ENCODE data around the gene TENT5A. TPM values are rescaled to one million over a fixed set of nuclear protein-coding genes. Genes with fewer than 3 reads are reported as not detected.

TENT5A gene
- total RNA-seq, 4 donors from 2014 or later, result 3.9 to 9.9 (median 7.4) TPM

GRCh38 chr6:81795890-81796289 lies 43.4 kb upstream of the TENT5A start:
- H3K27me3 ChIP-seq, result no peaks in the 10 kb centered on the region
- WGBS, 2 donors, result 54 to 79% methylated on average over 1 of the region's 1 CpG
- intact Hi-C loops (cut with DNase I), result no loop called here

GRCh38 chr6:81793821-81794475 lies 41.5 kb upstream of the TENT5A start:
- TF ChIP-seq, protein P1, sequence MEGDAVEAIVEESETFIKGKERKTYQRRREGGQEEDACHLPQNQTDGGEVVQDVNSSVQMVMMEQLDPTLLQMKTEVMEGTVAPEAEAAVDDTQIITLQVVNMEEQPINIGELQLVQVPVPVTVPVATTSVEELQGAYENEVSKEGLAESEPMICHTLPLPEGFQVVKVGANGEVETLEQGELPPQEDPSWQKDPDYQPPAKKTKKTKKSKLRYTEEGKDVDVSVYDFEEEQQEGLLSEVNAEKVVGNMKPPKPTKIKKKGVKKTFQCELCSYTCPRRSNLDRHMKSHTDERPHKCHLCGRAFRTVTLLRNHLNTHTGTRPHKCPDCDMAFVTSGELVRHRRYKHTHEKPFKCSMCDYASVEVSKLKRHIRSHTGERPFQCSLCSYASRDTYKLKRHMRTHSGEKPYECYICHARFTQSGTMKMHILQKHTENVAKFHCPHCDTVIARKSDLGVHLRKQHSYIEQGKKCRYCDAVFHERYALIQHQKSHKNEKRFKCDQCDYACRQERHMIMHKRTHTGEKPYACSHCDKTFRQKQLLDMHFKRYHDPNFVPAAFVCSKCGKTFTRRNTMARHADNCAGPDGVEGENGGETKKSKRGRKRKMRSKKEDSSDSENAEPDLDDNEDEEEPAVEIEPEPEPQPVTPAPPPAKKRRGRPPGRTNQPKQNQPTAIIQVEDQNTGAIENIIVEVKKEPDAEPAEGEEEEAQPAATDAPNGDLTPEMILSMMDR (IDR thresholded peaks at IDR 0.05), result no peak
- TF ChIP-seq POLR2A (IDR thresholded peaks at IDR 0.05), result no peak
- DNase-seq, result no peak
- Histone ChIP-seq H3K9me3 (no peaks in the 10 kb centered on the region), H3K27me3 (no peaks in the 10 kb centered on the region), H3K27ac (no peak overlapping the region), H3K4me3 (no peak overlapping the region), H3K4me1 (no peaks in the 10 kb centered on the region), H3K36me3 (no peaks in the 10 kb centered on the region)
- intact Hi-C loops (cut with DNase I), result no loop called here
- WGBS, 2 donors, result 78 to 87% methylated on average over 4 of the region's 4 CpGs

More at GRCh38 chr6:81795890-81796289, 43.4 kb upstream of the TENT5A start:
- H3K4me1 ChIP-seq, result no peaks in the 10 kb centered on the region
- no peaks in the 10 kb centered on the region for H3K36me3 ChIP-seq
- no peak overlapping the region for H3K4me3 ChIP-seq
- no peaks in the 10 kb centered on the region for H3K9me3 ChIP-seq
- TF ChIP-seq, protein P1 (IDR thresholded peaks at IDR 0.05), result no peak
- no peak for TF ChIP-seq POLR2A (IDR thresholded peaks at IDR 0.05)
- DNase-seq, result no peak
- no peak overlapping the region for H3K27ac ChIP-seq

GRCh38 chr6:81792826-81793225 lies 40.3 kb upstream of the TENT5A start:
- WGBS, 2 donors, result 47 to 64% methylated on average over 1 of the region's 1 CpG
- intact Hi-C loops (cut with DNase I), result no loop called here
- H3K4me1 ChIP-seq, result peaks cover 0 to under 1% (median under 1%) of the 10 kb centered on the region in 3 donors
- no peak for TF ChIP-seq POLR2A (IDR thresholded peaks at IDR 0.05)
- TF ChIP-seq, protein P1 (IDR thresholded peaks at IDR 0.05), result no peak
- no peaks in the 10 kb centered on the region for H3K27me3 ChIP-seq
- H3K4me3 ChIP-seq, result no peak overlapping the region
- H3K27ac ChIP-seq, result no peak overlapping the region
- H3K36me3 ChIP-seq, result no peaks in the 10 kb centered on the region
- no peak for DNase-seq
- no peaks in the 10 kb centered on the region for H3K9me3 ChIP-seq

- intact Hi-C loops (cut with DNase I), result no loop called here
- no peak for TF ChIP-seq POLR2A (IDR thresholded peaks at IDR 0.05)
- TF ChIP-seq, protein P1 (IDR thresholded peaks at IDR 0.05), result no peak
Measured at GRCh38 chr6:81791756-81792155, 39.3 kb upstream of the TENT5A start.

DNA sequence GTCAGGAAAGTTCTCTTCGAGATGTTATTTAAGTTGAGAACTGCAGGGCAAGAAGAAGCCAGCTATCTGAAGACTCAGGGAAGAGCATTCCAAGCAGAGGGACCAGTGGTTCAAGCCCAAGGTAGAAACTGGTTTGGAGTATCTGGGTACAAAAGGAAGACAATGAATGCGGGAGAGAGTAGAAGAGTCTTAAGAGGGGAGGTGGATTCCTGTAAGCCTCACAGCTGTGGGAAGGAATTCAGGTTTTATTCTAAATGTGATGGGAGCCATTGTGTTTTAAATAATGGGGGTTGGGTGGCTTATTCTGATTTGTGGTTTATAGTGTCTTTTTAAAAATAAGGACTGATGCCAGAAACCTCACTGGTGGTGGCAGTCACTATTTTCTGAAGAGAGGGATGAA lies 37.6 kb upstream of the TENT5A start:
- H3K4me1 ChIP-seq, result peaks cover 0 to 29% (median 4%) of the 10 kb centered on the region in 3 donors
- no peak overlapping the region for H3K4me3 ChIP-seq
- H3K27ac ChIP-seq, result no peak overlapping the region
- intact Hi-C loops (cut with DNase I), result no loop called here
- no peaks in the 10 kb centered on the region for H3K27me3 ChIP-seq
- no peak for DNase-seq
- no peaks in the 10 kb centered on the region for H3K9me3 ChIP-seq
- TF ChIP-seq, protein P1 (IDR thresholded peaks at IDR 0.05), result no peak
- no peak for TF ChIP-seq POLR2A (IDR thresholded peaks at IDR 0.05)
- H3K36me3 ChIP-seq, result no peaks in the 10 kb centered on the region
- 88 to 92% methylated on average over 2 of the region's 2 CpGs for WGBS, 2 donors

More at GRCh38 chr6:81791756-81792155, 39.3 kb upstream of the TENT5A start:
- 64 to 73% methylated on average over 2 of the region's 2 CpGs for WGBS, 2 donors
- Histone ChIP-seq H3K36me3 (no peaks in the 10 kb centered on the region), H3K9me3 (no peaks in the 10 kb centered on the region), H3K4me1 (peaks cover 0 to 11% (median 4%) of the 10 kb centered on the region in 3 donors), H3K4me3 (no peak overlapping the region), H3K27ac (no peak overlapping the region), H3K27me3 (no peaks in the 10 kb centered on the region)
- no peak for DNase-seq

All from esophagus squamous epithelium (tissue), 5 donors.